HepG2 (cell line): Measurements from ENCODE around the gene GALNT17. TPM values are rescaled to one million over a fixed set of nuclear protein-coding genes. Genes with fewer than 3 reads are reported as not detected.

ENCODE experiments used
- ARID5B ChIP-seq: IDR thresholded peaks from 2 replicates; pipeline ENCODE4 v1.4.0; 2020; ENCODE audit warnings: mild to moderate bottlenecking, missing genetic modification reagents
- BRCA1 ChIP-seq: sonication (generic); formaldehyde crosslinking; IDR thresholded peaks from 2 replicates; pipeline ENCODE4 v1.4.0; 2020; ENCODE audit warnings: missing genetic modification reagents
- CREM ChIP-seq, 2 experiments: sonication (generic) in 1 of 2; formaldehyde crosslinking in 1 of 2; IDR thresholded peaks; 2 replicates each; pipeline versions ENCODE4 v1.4.0 to v1.6.1; 2016 to 2020; ENCODE audit warnings: antibody characterized with exemption in 1 of 2, mild to moderate bottlenecking in 1 of 2, missing genetic modification reagents in 1 of 2
- ELK4 ChIP-seq: sonication (generic); formaldehyde crosslinking; IDR thresholded peaks from 2 replicates; pipeline ENCODE4 v1.9.0; 2021; ENCODE audit warnings: missing genetic modification reagents, borderline replicate concordance
- FIP1L1 ChIP-seq: fragments of 200-400 bp; formaldehyde crosslinking; IDR thresholded peaks from 2 replicates; pipeline ENCODE4 v1.6.1; 2018; ENCODE audit warnings: low read depth, mild to moderate bottlenecking, low read length, moderate library complexity, borderline replicate concordance; ENCODE audit not compliant: insufficient read depth
- MBD4 ChIP-seq: IDR thresholded peaks from 2 replicates; pipeline ENCODE4 v1.6.1; 2012; ENCODE audit warnings: low read length, inconsistent platforms, borderline replicate concordance
- POLR2A ChIP-seq, 2 experiments: IDR thresholded peaks; 2 replicates each; pipeline ENCODE4 v1.6.1; 2011; ENCODE audit warnings: low read depth in 2 of 2, low read length in 2 of 2, mild to moderate bottlenecking in 1 of 2, moderate library complexity in 1 of 2; ENCODE audit not compliant: insufficient read depth in 1 of 2
- RAD21 ChIP-seq: fragments of 450-650 bp; formaldehyde crosslinking; IDR thresholded peaks from 2 replicates; pipeline ENCODE4 v1.5.0; 2020; ENCODE audit warnings: mild to moderate bottlenecking
- RARA ChIP-seq: IDR thresholded peaks from 2 replicates; pipeline ENCODE4 v1.6.1; 2016; ENCODE audit warnings: missing genetic modification reagents, missing compliant biosample characterization
- SIN3B ChIP-seq: fragments of 150-350 bp; IDR thresholded peaks from 2 replicates; pipeline ENCODE4 v1.6.1; 2014; ENCODE audit warnings: low read length
- SMARCE1 ChIP-seq: fragments of 450-650 bp; IDR thresholded peaks from 2 replicates; pipeline ENCODE4 v1.6.1; 2017; ENCODE audit warnings: borderline replicate concordance
- TBP ChIP-seq: sonication (generic); formaldehyde crosslinking; IDR thresholded peaks from 2 replicates; pipeline ENCODE4 v1.5.0; 2020; ENCODE audit warnings: missing genetic modification reagents
- TFDP1 ChIP-seq: IDR thresholded peaks from 2 replicates; pipeline ENCODE4 v1.6.1; 2016; ENCODE audit warnings: missing compliant biosample characterization, missing genetic modification reagents, borderline replicate concordance
- ZBTB40 ChIP-seq, 2 experiments: fragments of 450-650 bp in 1 of 2; sonication (generic) in 1 of 2; formaldehyde crosslinking in 1 of 2; IDR thresholded peaks; 2 replicates each; pipeline versions ENCODE4 v1.6.1 to v1.8.0; 2016 to 2022; ENCODE audit warnings: antibody characterized with exemption in 1 of 2, mild to moderate bottlenecking in 1 of 2, missing genetic modification reagents in 1 of 2
- ZSCAN20 ChIP-seq: sonication (generic); formaldehyde crosslinking; IDR thresholded peaks from 2 replicates; pipeline ENCODE4 v1.4.0; 2020; ENCODE audit warnings: missing genetic modification reagents, mild to moderate bottlenecking, borderline replicate concordance
- polyA plus RNA-seq, 8 experiments: library from polyadenylated mRNA; depleted of rRNA in 3 of 8; stranded (reverse) in 7 of 8; unstranded in 1 of 8; fragments of >200 nt; fragmentation: Illumina TruSeq in 4 of 8; extraction: Trizol in 4 of 8; gene quantifications; 2 replicates each; pipeline versions ENCODE4 v1.2.1 to v1.2.3, GENCODE V29; 2011 to 2016; ENCODE audit warnings: low read depth in 4 of 8, missing spikeins in 1 of 8, mixed read lengths in 1 of 8; ENCODE audit not compliant: insufficient read depth in 1 of 8
- total RNA-seq, 5 experiments: library from RNA; depleted of rRNA; stranded (reverse); fragments of >200 nt; fragmentation: Illumina TruSeq; extraction: Trizol; gene quantifications; 2 replicates each; pipeline ENCODE4 v1.2.3, GENCODE V29; 2016; ENCODE audit warnings: low read depth in 1 of 5

The GALNT17 gene
- total and polyA plus RNA-seq, 2 of the 13 experiments (the other 11 are each of a cell fraction or from before 2014, with no cell fraction given): not detected

GRCh38 chr7:71633551-71634008, 501.6 kb downstream of the GALNT17 start (continued):
- TF ChIP-seq ARID5B (CRISPR knock-in tag) (peak; percentile 54), CREM (IDR thresholded peaks at IDR 0.05) (no peak), CREM (CRISPR knock-in tag; IDR thresholded peaks at IDR 0.05) (no peak), TFDP1 (CRISPR knock-in tag) (no peak), BRCA1 (CRISPR knock-in tag) (no peak), FIP1L1 (no peak), ELK4 (CRISPR knock-in tag) (no peak), RARA (no peak), RAD21 (CRISPR knock-in tag) (no peak), POLR2A (IDR thresholded peaks at IDR 0.05; ENCODE audit: insufficient read depth in 1 of 2, low read depth in 2 of 2, low read length in 2 of 2) (no peak), ZBTB40 (IDR thresholded peaks at IDR 0.05) (no peak), ZBTB40 (CRISPR knock-in tag; IDR thresholded peaks at IDR 0.05) (no peak), SMARCE1 (no peak), TBP (no peak), ZSCAN20 (CRISPR knock-in tag) (no peak), SIN3B (no peak), MBD4 (no peak)
